Psoas muscle (tissue), 8 donors: ENCODE data around the gene ENPP1. TPM values are rescaled to one million over a fixed set of nuclear protein-coding genes. Genes with fewer than 3 reads are reported as not detected.

Experiments used
- ATAC-seq, 4 donors: fragments of 200-7000 bp; cut with Tn5 transposase; one replicate each; pipeline ENCODE4 v1.9.1; 2020; ENCODE audit warnings: moderate library complexity in 3 of 4, mild to moderate bottlenecking in 2 of 4
- DNase-seq, 2 donors: peaks; one replicate each; pipeline ENCODE4 v3.0.0-alpha.2; 2020
- H3K27ac ChIP-seq: fragments of 200-600 bp; one replicate; pipeline ENCODE4 v1.8.0; 2022
- H3K27me3 ChIP-seq, 3 donors: fragments of 200-600 bp in 1 of 3; one replicate each; pipeline versions ENCODE4 v1.6.1 to v1.8.0; 2013 to 2022; ENCODE audit warnings: low read length in 2 of 3, mild to moderate bottlenecking in 2 of 3, moderate library complexity in 1 of 3; ENCODE audit not compliant: insufficient read depth in 3 of 3
- H3K36me3 ChIP-seq, 2 donors: fragments of 200-600 bp in 1 of 2; one replicate each; pipeline versions ENCODE4 v1.6.1 to v1.8.0; 2013 to 2022; ENCODE audit warnings: low read depth in 1 of 2, mild to moderate bottlenecking in 1 of 2, moderate library complexity in 1 of 2; ENCODE audit not compliant: insufficient read depth in 1 of 2
- H3K4me1 ChIP-seq: fragments of 200-600 bp; one replicate; pipeline ENCODE4 v1.8.0; 2022
- H3K4me3 ChIP-seq: fragments of 200-600 bp; one replicate; pipeline ENCODE4 v1.8.0; 2022; ENCODE audit warnings: mild to moderate bottlenecking
- H3K9me3 ChIP-seq: fragments of 200-600 bp; one replicate; pipeline ENCODE4 v1.8.0; 2022
- WGBS, 3 donors: extraction: QIAGEN DNeasy Blood & Tissue Kit; methylation state at CpG; one replicate each; pipeline versions ENCODE4 v1.1.6 to v1.1.7; 2013; 5-methylcytosine and 5-hydroxymethylcytosine counted together
- intact Hi-C, 2 donors: fragments of 100-400 bp; cut with DNase I; formaldehyde crosslinking; loops; one replicate each; pipeline versions ENCODE4 v1.11.0 to v1.14.2; 2022
- polyA plus RNA-seq, 3 donors: library from polyadenylated mRNA; stranded (reverse); fragments of 200-250 nt; gene quantifications; one replicate each; pipeline ENCODE4 v1.2.3, GENCODE V29; 2013
- total RNA-seq, 4 donors: library from RNA; stranded (reverse); fragmentation: NEBNext Ultra II Directional in 2 of 4; extraction: Animal tissue kit (Norgen Biotek cat#: 25700) in 2 of 4; gene quantifications; one replicate each; pipeline versions ENCODE4 v1.2.1 to v1.2.4, GENCODE V29; 2021 to 2023
- TF ChIP-seq, protein P1 (sequence below): fragments of 200-600 bp; IDR thresholded peaks from one replicate; pipeline ENCODE4 v1.8.0; 2022; ENCODE audit warnings: antibody characterized with exemption
- donor health status: healthy with polysubstance abuse.
- donor health status: DM: no; HTN: no; CAD: no; lungs with moderate emphysema.
- donor health status: Bipolar disorder and iron deficiency.
- donor health status: healthy.
- donor health status: DM: yes; HTN: yes; CAD: no.
- donor health status: DM: no; HTN: no; CAD: no.
- donor health status: DM: no; HTN: no; CAD: no.
- donor health status: DM: yes; HTN: yes; CAD: no.

Gene ENPP1
- total and polyA plus RNA-seq, 7 donors: 0.65 to 4.9 (median 1.6) TPM

DNA sequence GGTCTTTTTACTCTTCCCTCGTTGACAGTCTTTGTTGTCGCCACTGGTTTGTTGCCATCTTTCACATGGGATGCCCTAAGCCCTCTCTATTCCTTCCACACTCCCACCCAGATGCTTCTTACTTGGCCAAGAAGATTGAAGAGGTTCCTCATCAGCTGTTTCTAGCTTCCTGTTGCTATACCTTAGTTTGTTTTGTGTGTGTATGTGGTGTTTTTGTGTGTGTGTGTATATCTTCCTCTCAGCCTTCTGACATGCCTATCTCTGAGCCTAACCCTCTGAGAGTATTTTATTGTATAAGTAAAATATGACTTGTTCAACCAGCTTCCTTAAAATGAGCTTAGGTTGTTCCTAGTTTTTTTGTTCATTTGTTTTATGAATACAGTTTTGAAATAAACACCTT, 35.9 kb downstream of the ENPP1 start:
- no peak overlapping the region for H3K4me3 ChIP-seq
- no peaks in the 10 kb centered on the region for H3K4me1 ChIP-seq
- no peak for DNase-seq
- TF ChIP-seq, protein P1, sequence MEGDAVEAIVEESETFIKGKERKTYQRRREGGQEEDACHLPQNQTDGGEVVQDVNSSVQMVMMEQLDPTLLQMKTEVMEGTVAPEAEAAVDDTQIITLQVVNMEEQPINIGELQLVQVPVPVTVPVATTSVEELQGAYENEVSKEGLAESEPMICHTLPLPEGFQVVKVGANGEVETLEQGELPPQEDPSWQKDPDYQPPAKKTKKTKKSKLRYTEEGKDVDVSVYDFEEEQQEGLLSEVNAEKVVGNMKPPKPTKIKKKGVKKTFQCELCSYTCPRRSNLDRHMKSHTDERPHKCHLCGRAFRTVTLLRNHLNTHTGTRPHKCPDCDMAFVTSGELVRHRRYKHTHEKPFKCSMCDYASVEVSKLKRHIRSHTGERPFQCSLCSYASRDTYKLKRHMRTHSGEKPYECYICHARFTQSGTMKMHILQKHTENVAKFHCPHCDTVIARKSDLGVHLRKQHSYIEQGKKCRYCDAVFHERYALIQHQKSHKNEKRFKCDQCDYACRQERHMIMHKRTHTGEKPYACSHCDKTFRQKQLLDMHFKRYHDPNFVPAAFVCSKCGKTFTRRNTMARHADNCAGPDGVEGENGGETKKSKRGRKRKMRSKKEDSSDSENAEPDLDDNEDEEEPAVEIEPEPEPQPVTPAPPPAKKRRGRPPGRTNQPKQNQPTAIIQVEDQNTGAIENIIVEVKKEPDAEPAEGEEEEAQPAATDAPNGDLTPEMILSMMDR: no peak
- H3K27me3 ChIP-seq: no peaks in the 10 kb centered on the region
- no peaks in the 10 kb centered on the region for H3K9me3 ChIP-seq
- ATAC-seq: no peak
- no peaks in the 10 kb centered on the region for H3K36me3 ChIP-seq
- intact Hi-C loops: no loop called here
- WGBS, 3 donors: 89 to 96% (median 90%) methylated on average over 2 of the region's 2 CpGs
- no peak overlapping the region for H3K27ac ChIP-seq

DNA sequence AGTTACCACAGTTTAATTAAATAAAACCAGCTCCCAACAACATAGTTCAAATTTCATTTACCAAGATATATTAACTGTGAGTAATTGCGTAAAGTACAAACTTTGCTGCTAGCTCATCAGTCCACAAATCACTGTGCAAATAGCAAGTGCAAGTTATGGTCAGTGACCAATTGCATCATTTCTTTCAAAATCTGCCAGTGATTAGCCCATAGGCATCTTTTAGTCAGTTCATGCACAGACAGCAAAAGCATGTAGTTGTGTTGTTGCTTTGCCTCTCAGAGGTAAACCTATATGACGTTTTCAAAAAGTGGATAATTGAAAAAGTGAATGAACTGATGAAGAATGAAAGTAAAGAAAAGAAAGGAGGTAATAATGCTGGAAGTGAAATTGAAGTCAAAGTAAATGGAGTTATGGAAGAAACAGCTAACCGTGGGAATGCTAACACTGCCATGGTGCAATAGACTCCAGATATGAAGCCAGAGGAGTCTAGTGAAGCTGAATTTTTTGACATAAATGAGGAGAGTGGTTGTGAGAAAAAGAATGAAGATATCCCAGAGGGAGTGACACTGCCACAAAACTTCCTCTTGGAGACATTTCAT, 36.5 kb downstream of the ENPP1 start:
- DNase-seq (no peak), ATAC-seq (no peak)
- intact Hi-C loops: no loop called here
- TF ChIP-seq, protein P1: no peak
- Histone ChIP-seq H3K36me3 (no peaks in the 10 kb centered on the region), H3K27me3 (no peaks in the 10 kb centered on the region), H3K4me3 (no peak overlapping the region), H3K27ac (no peak overlapping the region), H3K4me1 (no peaks in the 10 kb centered on the region), H3K9me3 (no peaks in the 10 kb centered on the region)
- WGBS, 3 donors: 78 to 90% (median 90%) methylated on average over 3 of the region's 3 CpGs

DNA sequence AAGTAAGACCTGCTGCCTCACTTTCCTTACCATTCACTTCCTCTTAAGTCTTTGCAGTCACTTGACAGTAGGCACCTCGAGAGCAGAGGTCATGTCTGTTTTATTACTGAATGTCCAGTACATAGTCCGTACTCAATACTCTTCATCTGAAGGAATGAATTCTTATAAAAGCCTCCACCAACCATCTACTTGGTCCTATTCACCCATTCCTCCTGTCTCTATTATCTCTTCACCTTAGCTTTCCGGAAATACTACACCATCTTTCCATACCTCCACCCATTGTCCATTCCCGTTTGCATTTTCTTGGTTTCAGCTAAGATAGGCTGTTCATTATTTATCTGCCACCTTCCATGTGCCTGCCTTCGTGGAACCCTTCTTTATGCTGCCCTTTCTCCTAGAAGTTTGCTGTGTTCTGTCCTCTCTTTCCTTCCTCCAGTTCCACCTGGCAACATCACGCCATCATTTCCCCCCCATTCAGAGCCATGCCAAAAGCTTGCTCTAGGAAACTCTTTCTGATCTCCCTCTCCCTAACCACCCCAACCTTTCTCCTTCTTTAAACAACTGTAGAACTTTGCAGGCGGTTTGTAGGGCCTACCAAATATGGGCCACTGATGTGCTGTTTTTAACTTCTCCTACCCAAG, 38.3 kb downstream of the ENPP1 start:
- peaks cover 0 to 5% of the 10 kb centered on the region in 2 donors for H3K36me3 ChIP-seq
- H3K27ac ChIP-seq: no peak overlapping the region
- DNase-seq (no peak), ATAC-seq (no peak)
- no peaks in the 10 kb centered on the region for H3K9me3 ChIP-seq
- 83 to 94% (median 85%) methylated on average over 7 of the region's 7 CpGs for WGBS, 3 donors
- no peak overlapping the region for H3K4me3 ChIP-seq
- intact Hi-C loops: no loop called here
- TF ChIP-seq, protein P1: no peak
- no peaks in the 10 kb centered on the region for H3K4me1 ChIP-seq
- no peaks in the 10 kb centered on the region for H3K27me3 ChIP-seq

DNA sequence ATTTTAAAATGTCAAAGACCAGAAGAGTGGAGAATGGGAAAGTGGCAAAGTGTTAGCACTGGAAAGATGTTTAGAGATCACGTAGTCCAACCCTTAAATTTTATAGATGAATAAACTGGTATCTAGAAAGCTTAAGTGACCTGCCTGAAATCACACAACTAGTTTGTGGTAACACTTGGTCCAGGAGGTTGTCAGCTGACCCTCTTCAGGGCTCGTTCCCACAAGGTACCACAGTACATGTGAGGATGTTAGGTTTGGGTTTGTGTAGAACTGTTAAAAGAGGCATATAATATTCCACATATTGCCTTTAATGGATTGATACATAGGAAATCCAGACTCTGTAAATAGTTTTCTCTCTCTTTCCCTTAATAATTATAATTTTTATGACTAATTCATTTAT, 39.1 kb downstream of the ENPP1 start:
- WGBS, 3 donors: 88 to 96% (median 90%) methylated on average over 2 of the region's 2 CpGs
- intact Hi-C loops: no loop called here
- Histone ChIP-seq H3K4me1 (no peaks in the 10 kb centered on the region), H3K36me3 (peaks cover 0 to 5% of the 10 kb centered on the region in 2 donors), H3K4me3 (no peak overlapping the region), H3K27me3 (no peaks in the 10 kb centered on the region), H3K9me3 (no peaks in the 10 kb centered on the region), H3K27ac (no peak overlapping the region)
- TF ChIP-seq, protein P1: no peak
- ATAC-seq (no peak), DNase-seq (no peak)
